Kidney (tissue), 14 donors: ENCODE results near the gene FLRT1. TPM values are rescaled to one million over a fixed set of nuclear protein-coding genes. Genes with fewer than 3 reads are reported as not detected.

Experiments used
- DNase-seq, 5 donors: peaks; one replicate each; pipeline ENCODE4 v3.0.0-alpha.2; 2013 to 2020
- FAIRE-seq: peaks from 2 replicates; lab custom pipeline; 2012; peaks lifted over from hg19 to GRCh38; lab: Jason Lieb, UNC
- H3K27ac ChIP-seq, 2 donors: one replicate each; pipeline ENCODE4 v1.7.0; 2013; ENCODE audit warnings: low read depth in 2 of 2, low read length in 2 of 2, inconsistent platforms in 1 of 2
- H3K27me3 ChIP-seq: one replicate; pipeline ENCODE4 v1.7.1; 2013; ENCODE audit warnings: low read length, inconsistent platforms; ENCODE audit not compliant: control insufficient read depth, insufficient read depth
- H3K36me3 ChIP-seq, 3 donors: one replicate each; pipeline versions ENCODE4 v1.7.0 to v1.7.1; 2013; ENCODE audit warnings: low read length in 3 of 3, control low read depth in 1 of 3, inconsistent platforms in 1 of 3; ENCODE audit not compliant: insufficient read depth in 3 of 3, control insufficient read depth in 2 of 3
- H3K4me1 ChIP-seq, 3 donors: one replicate each; pipeline versions ENCODE4 v1.7.0 to v1.7.1; 2013; ENCODE audit warnings: low read length in 3 of 3, inconsistent platforms in 1 of 3, low read depth in 1 of 3; ENCODE audit not compliant: control insufficient read depth in 2 of 3, insufficient read depth in 2 of 3
- H3K4me3 ChIP-seq, 3 donors: one replicate each; pipeline versions ENCODE4 v1.7.0 to v1.8.1; 2013; ENCODE audit warnings: low read length in 3 of 3, control low read depth in 1 of 3, inconsistent platforms in 1 of 3
- H3K9ac ChIP-seq, 3 donors: one replicate each; pipeline versions ENCODE4 v1.7.0 to v1.7.1; 2013; ENCODE audit warnings: low read length in 3 of 3, control low read depth in 1 of 3, inconsistent platforms in 1 of 3
- H3K9me3 ChIP-seq, 3 donors: one replicate each; pipeline versions ENCODE4 v1.7.0 to v1.7.1; 2013; ENCODE audit warnings: low read length in 3 of 3, control low read depth in 1 of 3, inconsistent platforms in 1 of 3; ENCODE audit not compliant: control insufficient read depth in 2 of 3, insufficient read depth in 1 of 3
- intact Hi-C: fragments of 100-400 bp; cut with DNase I; formaldehyde crosslinking; loops from one replicate; pipeline ENCODE4 v1.11.1; 2022
- polyA plus RNA-seq: library from polyadenylated mRNA; stranded (reverse); fragments of 350-450 nt; fragmentation: Illumina TruSeq; extraction: RNeasy Lipid Tissue Mini Kit (QIAGEN cat#74804); gene quantifications from one replicate; pipeline ENCODE4 v1.2.3, GENCODE V29; 2014; ENCODE audit warnings: low read depth, low replicate concordance; ENCODE audit not compliant: insufficient read depth
- total RNA-seq: library from RNA; stranded (reverse); fragmentation: NEBNext Ultra II Directional; extraction: Animal tissue kit (Norgen Biotek cat#: 25700); gene quantifications from one replicate; pipeline ENCODE4 v1.2.1, GENCODE V29; 2021
- TF ChIP-seq, protein P1 (sequence below): IDR thresholded peaks from 3 replicates; pipeline ENCODE4 v1.5.1; 2012; ENCODE audit warnings: mild to moderate bottlenecking, moderate library complexity, borderline replicate concordance; ENCODE audit not compliant: insufficient read depth; ENCODE audit errors: extremely low read depth
- donor health status: control.
- donor health status: control.
- donor health status: control.
- donor health status: control.
- donor health status: control.
- donor health status: DM: yes; HTN: yes; CAD: no.
- donor health status: Normal renal cell carcinoma (clear cell type).

Gene FLRT1
- total and polyA plus RNA-seq, 2 donors from 2014 or later: 0.66 to 1.5 TPM

- Histone ChIP-seq H3K9ac (no peak overlapping the region), H3K9me3 (no peaks in the 10 kb centered on the region), H3K27me3 (no peaks in the 10 kb centered on the region), H3K4me1 (peaks cover 0 to 4% (median 0%) of the 10 kb centered on the region in 3 donors), H3K27ac (no peak overlapping the region), H3K36me3 (no peaks in the 10 kb centered on the region), H3K4me3 (no peak overlapping the region)
- intact Hi-C loops: no loop called here
- FAIRE-seq (no peak), DNase-seq (no peak)
- TF ChIP-seq, protein P1, sequence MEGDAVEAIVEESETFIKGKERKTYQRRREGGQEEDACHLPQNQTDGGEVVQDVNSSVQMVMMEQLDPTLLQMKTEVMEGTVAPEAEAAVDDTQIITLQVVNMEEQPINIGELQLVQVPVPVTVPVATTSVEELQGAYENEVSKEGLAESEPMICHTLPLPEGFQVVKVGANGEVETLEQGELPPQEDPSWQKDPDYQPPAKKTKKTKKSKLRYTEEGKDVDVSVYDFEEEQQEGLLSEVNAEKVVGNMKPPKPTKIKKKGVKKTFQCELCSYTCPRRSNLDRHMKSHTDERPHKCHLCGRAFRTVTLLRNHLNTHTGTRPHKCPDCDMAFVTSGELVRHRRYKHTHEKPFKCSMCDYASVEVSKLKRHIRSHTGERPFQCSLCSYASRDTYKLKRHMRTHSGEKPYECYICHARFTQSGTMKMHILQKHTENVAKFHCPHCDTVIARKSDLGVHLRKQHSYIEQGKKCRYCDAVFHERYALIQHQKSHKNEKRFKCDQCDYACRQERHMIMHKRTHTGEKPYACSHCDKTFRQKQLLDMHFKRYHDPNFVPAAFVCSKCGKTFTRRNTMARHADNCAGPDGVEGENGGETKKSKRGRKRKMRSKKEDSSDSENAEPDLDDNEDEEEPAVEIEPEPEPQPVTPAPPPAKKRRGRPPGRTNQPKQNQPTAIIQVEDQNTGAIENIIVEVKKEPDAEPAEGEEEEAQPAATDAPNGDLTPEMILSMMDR: no peak
These were observed 19.3 kb downstream of the FLRT1 start for GRCh38 chr11:64055077-64055476.

GRCh38 chr11:64056213-64056785 is 20.6 kb downstream of the FLRT1 start:
- DNase-seq: peak in 3 of 5 donors; percentile 38 to 73 (median 54)
- Histone ChIP-seq H3K27ac (no peak overlapping the region), H3K4me3 (no peak overlapping the region), H3K4me1 (peaks cover 0 to 8% (median 0%) of the 10 kb centered on the region in 3 donors), H3K9ac (no peak overlapping the region), H3K36me3 (no peaks in the 10 kb centered on the region), H3K9me3 (no peaks in the 10 kb centered on the region), H3K27me3 (no peaks in the 10 kb centered on the region)
- TF ChIP-seq, protein P1: no peak
- intact Hi-C loops: no loop called here
- FAIRE-seq: no peak

DNA sequence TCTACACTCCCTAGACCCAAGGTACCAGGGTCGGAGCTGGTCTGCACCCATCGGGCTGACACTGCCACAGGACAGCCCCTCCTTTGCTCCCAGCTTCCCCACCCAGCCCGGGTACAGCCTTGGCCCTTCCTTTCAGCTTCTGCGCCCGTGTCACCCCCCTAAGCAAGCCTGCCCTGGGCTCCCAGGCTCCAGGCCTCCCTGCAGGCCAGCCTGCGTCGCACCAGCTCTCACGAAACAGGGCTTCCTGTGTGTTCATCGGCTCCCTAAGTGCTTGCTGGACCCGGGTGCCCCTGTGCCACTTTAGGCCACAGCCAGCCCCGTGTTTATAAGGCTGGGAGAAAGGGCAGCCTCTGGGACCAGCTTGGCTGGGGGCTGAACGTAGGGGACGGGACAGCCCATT is 21.1 kb downstream of the FLRT1 start:
- peaks cover 0 to 10% (median 0%) of the 10 kb centered on the region in 3 donors for H3K4me1 ChIP-seq
- no peak overlapping the region for H3K4me3 ChIP-seq
- H3K9me3 ChIP-seq: no peaks in the 10 kb centered on the region
- no peak for DNase-seq
- FAIRE-seq: no peak
- TF ChIP-seq, protein P1: no peak
- no peaks in the 10 kb centered on the region for H3K36me3 ChIP-seq
- no peak overlapping the region for H3K27ac ChIP-seq
- no peaks in the 10 kb centered on the region for H3K27me3 ChIP-seq
- intact Hi-C loops: no loop called here
- H3K9ac ChIP-seq: no peak overlapping the region

DNA sequence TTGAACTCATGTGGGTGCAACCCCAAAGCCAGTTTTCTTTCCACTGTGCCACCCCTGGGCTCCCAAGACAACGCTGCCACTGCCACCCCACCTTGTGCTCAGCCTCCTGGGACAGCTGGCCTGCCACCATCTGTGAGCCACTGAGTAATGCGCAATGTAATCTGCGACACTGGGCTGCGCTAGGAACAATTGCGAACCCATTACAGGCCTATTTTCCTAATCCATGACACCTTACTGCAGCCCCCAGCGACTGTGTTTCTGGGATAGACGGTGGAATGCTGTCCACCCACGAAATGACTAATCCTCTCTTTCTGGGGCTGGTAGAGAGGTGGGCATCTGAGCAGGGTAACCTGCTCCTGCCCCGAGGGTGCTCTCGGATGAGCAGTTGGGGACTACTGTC is 22.2 kb downstream of the FLRT1 start:
- TF ChIP-seq, protein P1: no peak
- Histone ChIP-seq H3K27ac (no peak overlapping the region), H3K4me1 (peaks cover 0 to 10% (median 0%) of the 10 kb centered on the region in 3 donors), H3K9ac (no peak overlapping the region), H3K27me3 (no peaks in the 10 kb centered on the region), H3K36me3 (no peaks in the 10 kb centered on the region), H3K9me3 (no peaks in the 10 kb centered on the region), H3K4me3 (no peak overlapping the region)
- FAIRE-seq (no peak), DNase-seq (no peak)
- intact Hi-C loops: no loop called here
